H1 (cell line): ENCODE results near the gene TRIM62. TPM values are rescaled to one million over a fixed set of nuclear protein-coding genes. Genes with fewer than 3 reads are reported as not detected.

ENCODE experiments used
- polyA plus RNA-seq, 7 experiments: library from polyadenylated mRNA; depleted of rRNA in 3 of 7; stranded (reverse) in 5 of 7; unstranded in 2 of 7; fragments of >200 nt in 5 of 7; fragments of 200-250 nt in 2 of 7; gene quantifications; 1 replicate in 5 of 7; 2 replicates in 1 of 7; 4 replicates in 1 of 7; pipeline versions ENCODE4 v1.2.1 to v1.2.3, GENCODE V29; 2011 to 2013; ENCODE audit warnings: missing spikeins in 2 of 7, mixed read lengths in 2 of 7
- total RNA-seq: library from RNA; stranded (reverse); fragmentation: NEBNext Ultra II Directional; extraction: Animal tissue kit (Norgen Biotek cat#: 25700); gene quantifications from 2 replicates; pipeline ENCODE4 v1.2.1, GENCODE V29; 2021

The TRIM62 gene
- total and polyA plus RNA-seq, 2 of the 8 experiments (the other 6 are each of a cell fraction or from before 2014, with no cell fraction given), result 6.3 to 10.8 TPM

Other genes with a start within 250 kb of the TRIM62 start
- gene RNF19B, start 217.2 kb downstream of the TRIM62 start, total RNA-seq, result 10.4 and 11.2 TPM in 2 replicates
- 9.2 and 9.8 TPM in 2 replicates for gene RNF19B, start 217.2 kb downstream of the TRIM62 start, polyA plus RNA-seq (2011; rRNA removed)
- 127 and 137 TPM in 2 replicates for gene AK2, start 145.2 kb downstream of the TRIM62 start, total RNA-seq
- 92.3 and 110 TPM in 2 replicates for gene AK2, start 145.2 kb downstream of the TRIM62 start, polyA plus RNA-seq (2011; rRNA removed)
- gene AZIN2, start 100.9 kb downstream of the TRIM62 start, total RNA-seq, result 0.21 and 0.22 TPM in 2 replicates
- gene AZIN2, start 100.9 kb downstream of the TRIM62 start, polyA plus RNA-seq (2011; rRNA removed), result 0.82 and 0.91 TPM in 2 replicates
- gene ZNF362, start 74.4 kb upstream of the TRIM62 start, total RNA-seq, result 27.8 and 30.0 TPM in 2 replicates
- 24.2 and 40.4 TPM in 2 replicates for gene ZNF362, start 74.4 kb upstream of the TRIM62 start, polyA plus RNA-seq (2011; rRNA removed)
- not detected in 2 replicates for gene A3GALT2, start 139.1 kb upstream of the TRIM62 start, total RNA-seq
- gene A3GALT2, start 139.1 kb upstream of the TRIM62 start, polyA plus RNA-seq (2011; rRNA removed), result not detected in 2 replicates
- gene PHC2, start 249.1 kb upstream of the TRIM62 start, total RNA-seq, result 5.6 and 6.1 TPM in 2 replicates
- gene PHC2, start 249.1 kb upstream of the TRIM62 start, polyA plus RNA-seq (2011; rRNA removed), result 13.9 and 14.2 TPM in 2 replicates